Colonic mucosa (tissue), 4 donors: ENCODE measurements around the gene PHF19. TPM values are rescaled to one million over a fixed set of nuclear protein-coding genes. Genes with fewer than 3 reads are reported as not detected.

ENCODE experiments used
- DNase-seq: peaks from one replicate; pipeline ENCODE4 v3.0.0-alpha.2; 2020
- H3K27ac ChIP-seq: fragments of 200-600 bp; one replicate; pipeline ENCODE4 v1.8.0; 2021
- H3K27me3 ChIP-seq: fragments of 200-600 bp; one replicate; pipeline ENCODE4 v1.8.0; 2021
- H3K36me3 ChIP-seq: fragments of 200-600 bp; one replicate; pipeline ENCODE4 v1.8.0; 2021
- H3K4me1 ChIP-seq: fragments of 200-600 bp; one replicate; pipeline ENCODE4 v1.8.0; 2021; ENCODE audit warnings: mild to moderate bottlenecking
- H3K4me3 ChIP-seq: fragments of 200-600 bp; one replicate; pipeline ENCODE4 v1.8.0; 2021
- H3K9ac ChIP-seq, 2 donors: one replicate each; pipeline ENCODE4 v1.7.0; 2013; ENCODE audit warnings: control low read depth in 2 of 2, low read depth in 2 of 2, low read length in 2 of 2
- H3K9me3 ChIP-seq: fragments of 200-600 bp; one replicate; pipeline ENCODE4 v1.8.0; 2021
- intact Hi-C: fragments of 100-400 bp; cut with DNase I; formaldehyde crosslinking; loops from one replicate; pipeline ENCODE4 v1.14.1; 2022
- total RNA-seq, 2 donors: library from RNA; stranded (reverse); fragmentation: NEBNext Ultra II Directional in 1 of 2; extraction: Animal tissue kit (Norgen Biotek cat#: 25700) in 1 of 2; gene quantifications; one replicate each; pipeline ENCODE4 v1.2.1, GENCODE V29; 2021
- TF ChIP-seq, protein P1 (sequence below): fragments of 200-600 bp; IDR thresholded peaks from one replicate; pipeline ENCODE4 v1.8.0; 2022; ENCODE audit warnings: antibody characterized with exemption, mild to moderate bottlenecking
- donor health status: healthy.
- donor health status: DM: no; HTN: no; CAD: no.
- donor health status: DM: no; HTN: no; CAD: no.

PHF19 gene
- total RNA-seq, 2 donors from 2014 or later = 23.8 to 50.3 TPM

GRCh38 chr9:120886490-120886967 lies 9.5 kb upstream of the PHF19 start:
- peaks cover 6% of the 10 kb centered on the region for H3K4me1 ChIP-seq
- no peaks in the 10 kb centered on the region for H3K27me3 ChIP-seq
- no peak overlapping the region for H3K9ac ChIP-seq
- no peaks in the 10 kb centered on the region for H3K36me3 ChIP-seq
- intact Hi-C loops = no loop called here
- TF ChIP-seq, protein P1, sequence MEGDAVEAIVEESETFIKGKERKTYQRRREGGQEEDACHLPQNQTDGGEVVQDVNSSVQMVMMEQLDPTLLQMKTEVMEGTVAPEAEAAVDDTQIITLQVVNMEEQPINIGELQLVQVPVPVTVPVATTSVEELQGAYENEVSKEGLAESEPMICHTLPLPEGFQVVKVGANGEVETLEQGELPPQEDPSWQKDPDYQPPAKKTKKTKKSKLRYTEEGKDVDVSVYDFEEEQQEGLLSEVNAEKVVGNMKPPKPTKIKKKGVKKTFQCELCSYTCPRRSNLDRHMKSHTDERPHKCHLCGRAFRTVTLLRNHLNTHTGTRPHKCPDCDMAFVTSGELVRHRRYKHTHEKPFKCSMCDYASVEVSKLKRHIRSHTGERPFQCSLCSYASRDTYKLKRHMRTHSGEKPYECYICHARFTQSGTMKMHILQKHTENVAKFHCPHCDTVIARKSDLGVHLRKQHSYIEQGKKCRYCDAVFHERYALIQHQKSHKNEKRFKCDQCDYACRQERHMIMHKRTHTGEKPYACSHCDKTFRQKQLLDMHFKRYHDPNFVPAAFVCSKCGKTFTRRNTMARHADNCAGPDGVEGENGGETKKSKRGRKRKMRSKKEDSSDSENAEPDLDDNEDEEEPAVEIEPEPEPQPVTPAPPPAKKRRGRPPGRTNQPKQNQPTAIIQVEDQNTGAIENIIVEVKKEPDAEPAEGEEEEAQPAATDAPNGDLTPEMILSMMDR = no peak
- H3K4me3 ChIP-seq = no peak overlapping the region
- H3K27ac ChIP-seq = no peak overlapping the region
- DNase-seq = no peak
- H3K9me3 ChIP-seq = no peaks in the 10 kb centered on the region

DNA sequence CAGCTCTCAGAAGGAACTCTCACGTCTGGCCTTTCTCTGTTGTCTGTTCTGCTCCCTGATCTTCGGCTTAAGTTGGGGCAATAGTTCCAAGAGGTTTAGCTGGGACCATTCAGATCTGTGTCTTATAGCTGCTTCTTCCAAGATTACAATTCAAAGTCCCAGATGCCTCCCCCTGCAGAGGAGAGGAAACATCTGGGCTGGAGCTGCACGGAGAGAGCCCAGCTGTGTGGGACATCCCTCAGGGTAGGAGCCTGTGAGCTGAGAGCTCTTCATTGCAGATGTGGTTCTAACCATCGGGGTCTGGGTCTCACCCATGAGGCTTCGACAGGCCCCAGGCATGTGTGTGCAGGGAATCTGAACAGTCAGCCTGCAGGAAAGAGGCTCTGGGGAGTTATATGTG lies 9.0 kb upstream of the PHF19 start:
- H3K27ac ChIP-seq = peak overlapping the region; percentile 59
- TF ChIP-seq, protein P1 = no peak
- intact Hi-C loops = no loop called here

DNA sequence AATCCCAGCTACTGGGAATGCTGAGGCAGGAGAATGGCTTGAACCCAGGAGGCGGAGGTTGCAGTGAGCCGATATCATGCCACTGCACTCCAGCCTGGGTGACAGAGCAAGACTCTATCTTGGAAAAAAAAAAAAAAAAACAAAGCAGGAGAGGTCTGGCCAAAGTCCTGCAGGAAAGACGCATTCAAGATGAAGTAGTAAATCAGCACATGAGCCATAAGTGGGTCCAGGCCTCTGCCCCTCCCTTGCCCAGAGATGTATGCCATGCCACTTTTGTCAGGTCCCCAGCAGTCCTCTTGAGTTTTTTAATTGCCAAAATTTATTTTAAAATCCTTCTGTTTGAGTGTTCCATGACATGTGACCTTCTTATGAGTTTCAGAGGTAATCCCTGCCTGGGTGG lies 8.5 kb upstream of the PHF19 start:
- Histone ChIP-seq H3K9ac (no peak overlapping the region), H3K27ac (peak overlapping the region; percentile 59), H3K4me1 (peaks cover 6% of the 10 kb centered on the region), H3K9me3 (no peaks in the 10 kb centered on the region), H3K36me3 (no peaks in the 10 kb centered on the region), H3K4me3 (no peak overlapping the region), H3K27me3 (no peaks in the 10 kb centered on the region)
- intact Hi-C loops = no loop called here
- no peak for DNase-seq
- TF ChIP-seq, protein P1 = no peak

More for the DNA sequence above, 9.0 kb upstream of the PHF19 start:
- no peak for DNase-seq
- Histone ChIP-seq H3K27me3 (no peaks in the 10 kb centered on the region), H3K9me3 (no peaks in the 10 kb centered on the region), H3K36me3 (no peaks in the 10 kb centered on the region), H3K4me1 (peaks cover 6% of the 10 kb centered on the region), H3K4me3 (no peak overlapping the region), H3K9ac (no peak overlapping the region)

DNA sequence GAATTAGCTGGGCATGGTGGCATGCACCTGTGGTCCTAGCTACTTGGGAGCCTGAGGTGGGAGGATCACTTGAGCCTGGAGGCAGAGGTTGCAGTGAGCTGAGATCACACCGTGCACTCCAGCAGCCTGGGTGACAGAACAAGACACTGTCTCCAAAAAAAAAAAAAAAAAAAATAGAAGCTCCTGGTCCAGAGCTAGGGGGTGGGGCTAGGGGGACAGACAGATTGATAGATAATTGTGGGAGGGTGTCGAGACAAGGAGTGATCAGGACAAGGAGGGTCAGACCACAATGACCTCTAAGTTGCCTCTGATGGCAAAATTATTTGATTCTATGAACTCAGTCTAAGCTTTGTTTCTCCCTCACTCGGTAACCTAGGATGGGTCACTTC lies 6.6 kb upstream of the PHF19 start:
- no peaks in the 10 kb centered on the region for H3K36me3 ChIP-seq
- intact Hi-C loops = no loop called here
- H3K9me3 ChIP-seq = no peaks in the 10 kb centered on the region
- no peaks in the 10 kb centered on the region for H3K27me3 ChIP-seq
- no peak for DNase-seq
- no peak overlapping the region for H3K9ac ChIP-seq
- TF ChIP-seq, protein P1 = no peak
- H3K27ac ChIP-seq = no peak overlapping the region
- peaks cover 6% of the 10 kb centered on the region for H3K4me1 ChIP-seq
- H3K4me3 ChIP-seq = no peak overlapping the region

- Histone ChIP-seq H3K4me3 (no peak overlapping the region), H3K27me3 (no peaks in the 10 kb centered on the region), H3K4me1 (peaks cover 6% of the 10 kb centered on the region), H3K9ac (no peak overlapping the region), H3K36me3 (no peaks in the 10 kb centered on the region), H3K9me3 (no peaks in the 10 kb centered on the region), H3K27ac (no peak overlapping the region)
- intact Hi-C loops = no loop called here
- no peak for DNase-seq
- TF ChIP-seq, protein P1 = no peak
Measured at GRCh38 chr9:120882935-120883607, 6.1 kb upstream of the PHF19 start.
